ENCODE results near the gene ASPG. TPM values are rescaled to one million over a fixed set of nuclear protein-coding genes. Genes with fewer than 3 reads are reported as not detected.

Gene ASPG
- total and polyA plus RNA-seq, 2 donors (not counting 1 experiment from before 2014, with no cell fraction given) = not detected

DNA sequence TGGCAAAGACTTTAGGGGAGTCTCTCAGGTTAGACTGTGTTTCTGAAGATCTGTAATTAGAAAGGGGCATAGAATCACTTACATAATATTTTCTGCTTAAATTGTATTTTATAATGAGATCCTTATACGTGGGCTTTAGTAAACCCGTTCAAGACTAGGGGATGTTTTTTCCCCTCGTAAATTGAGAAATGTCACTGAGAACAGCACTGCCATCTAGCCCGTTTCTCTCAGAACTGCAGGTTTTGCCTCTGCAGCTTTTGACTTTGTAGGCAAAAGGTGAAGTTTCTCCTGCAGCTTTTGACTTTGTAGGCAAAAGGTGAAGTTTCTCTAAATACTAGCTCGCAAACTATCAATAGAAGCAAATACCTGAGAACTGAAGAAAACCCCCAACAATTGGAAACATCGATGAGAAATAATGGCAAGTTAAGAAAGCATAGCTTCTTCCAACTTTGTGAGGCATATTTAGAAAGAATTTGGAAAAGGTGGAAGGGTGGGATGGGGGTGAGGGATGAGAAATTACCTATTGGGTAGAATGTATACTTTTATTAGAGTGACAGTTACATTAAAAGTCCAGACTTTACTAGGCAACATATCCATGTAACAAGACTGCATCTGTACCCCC, 9.9 kb upstream of the ASPG start:
- TF ChIP-seq EZH2 (IDR thresholded peaks at IDR 0.05; ENCODE audit: low read length, missing control alignments) = no peak
- TF ChIP-seq, protein P1, sequence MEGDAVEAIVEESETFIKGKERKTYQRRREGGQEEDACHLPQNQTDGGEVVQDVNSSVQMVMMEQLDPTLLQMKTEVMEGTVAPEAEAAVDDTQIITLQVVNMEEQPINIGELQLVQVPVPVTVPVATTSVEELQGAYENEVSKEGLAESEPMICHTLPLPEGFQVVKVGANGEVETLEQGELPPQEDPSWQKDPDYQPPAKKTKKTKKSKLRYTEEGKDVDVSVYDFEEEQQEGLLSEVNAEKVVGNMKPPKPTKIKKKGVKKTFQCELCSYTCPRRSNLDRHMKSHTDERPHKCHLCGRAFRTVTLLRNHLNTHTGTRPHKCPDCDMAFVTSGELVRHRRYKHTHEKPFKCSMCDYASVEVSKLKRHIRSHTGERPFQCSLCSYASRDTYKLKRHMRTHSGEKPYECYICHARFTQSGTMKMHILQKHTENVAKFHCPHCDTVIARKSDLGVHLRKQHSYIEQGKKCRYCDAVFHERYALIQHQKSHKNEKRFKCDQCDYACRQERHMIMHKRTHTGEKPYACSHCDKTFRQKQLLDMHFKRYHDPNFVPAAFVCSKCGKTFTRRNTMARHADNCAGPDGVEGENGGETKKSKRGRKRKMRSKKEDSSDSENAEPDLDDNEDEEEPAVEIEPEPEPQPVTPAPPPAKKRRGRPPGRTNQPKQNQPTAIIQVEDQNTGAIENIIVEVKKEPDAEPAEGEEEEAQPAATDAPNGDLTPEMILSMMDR (conservative IDR thresholded peaks at IDR 0.05 in 1 of 2, IDR thresholded peaks at IDR 0.05 in 1 of 2; ENCODE audit: low read depth in 1 of 2, low read length in 2 of 2) = peak; percentile 17 to 58
- H3K36me3 ChIP-seq (ENCODE audit: control insufficient read depth, insufficient read depth, low read length) = no peaks in the 10 kb centered on the region
- H3K4me3 ChIP-seq (replicated peaks in 1 of 4; ENCODE audit: control extremely low read depth in 1 of 4, insufficient read depth in 1 of 4, low read depth in 3 of 4, low read length in 4 of 4) = no peak overlapping the region
- H3K4me2 ChIP-seq (ENCODE audit: extremely low read depth, insufficient read depth, low read length) = no peak overlapping the region
- H3K9me3 ChIP-seq (ENCODE audit: control insufficient read depth, insufficient read depth, low read depth, low read length) = no peaks in the 10 kb centered on the region
- H4K20me1 ChIP-seq (ENCODE audit: control insufficient read depth, extremely low read depth, insufficient read depth, low read length) = no peaks in the 10 kb centered on the region
- no peaks in the 10 kb centered on the region for H3K79me2 ChIP-seq (ENCODE audit: control insufficient read depth, insufficient read depth, low read length)
- H3K27ac ChIP-seq (ENCODE audit: insufficient read depth, low read length) = no peak overlapping the region
- H3K9ac ChIP-seq (ENCODE audit: insufficient read depth, low read length) = no peak overlapping the region
- H2AFZ ChIP-seq (ENCODE audit: low read length) = no peak overlapping the region
- H3K27me3 ChIP-seq (ENCODE audit: control insufficient read depth, insufficient read depth, low read length) = no peaks in the 10 kb centered on the region
- DNase-seq (ENCODE audit: low read depth in 2 of 2) = peak in 1 of 2 donors; percentile 22
- no peaks in the 10 kb centered on the region for H3K4me1 ChIP-seq (ENCODE audit: control insufficient read depth, extremely low read depth, insufficient read depth, low read length)

DNA sequence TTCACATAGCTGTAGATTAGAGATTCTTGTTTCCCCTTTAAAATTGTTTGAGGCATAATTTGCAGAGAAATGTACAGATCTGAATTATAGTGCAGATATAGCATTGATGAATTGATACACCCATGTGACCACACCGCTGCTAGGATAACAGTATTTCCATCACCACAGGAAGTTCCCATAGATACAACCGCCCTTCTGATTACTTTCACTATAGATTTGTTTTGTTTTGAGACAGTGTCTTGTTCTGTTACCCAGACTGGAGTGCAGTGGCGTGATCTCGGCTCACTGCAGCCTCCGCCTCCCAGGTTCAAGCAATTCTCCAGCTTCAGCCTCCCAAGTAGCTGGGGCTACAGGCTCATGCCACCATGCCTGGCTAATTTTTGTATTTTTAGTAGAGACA, 8.8 kb upstream of the ASPG start:
- Histone ChIP-seq H3K4me2 (ENCODE audit: extremely low read depth, insufficient read depth, low read length) (no peak overlapping the region), H3K36me3 (ENCODE audit: control insufficient read depth, insufficient read depth, low read length) (no peaks in the 10 kb centered on the region), H3K9ac (ENCODE audit: insufficient read depth, low read length) (no peak overlapping the region), H3K9me3 (ENCODE audit: control insufficient read depth, insufficient read depth, low read depth, low read length) (no peaks in the 10 kb centered on the region), H3K27ac (ENCODE audit: insufficient read depth, low read length) (no peak overlapping the region), H3K4me1 (ENCODE audit: control insufficient read depth, extremely low read depth, insufficient read depth, low read length) (no peaks in the 10 kb centered on the region), H4K20me1 (ENCODE audit: control insufficient read depth, extremely low read depth, insufficient read depth, low read length) (no peaks in the 10 kb centered on the region), H3K4me3 (replicated peaks in 1 of 4; ENCODE audit: control extremely low read depth in 1 of 4, insufficient read depth in 1 of 4, low read depth in 3 of 4, low read length in 4 of 4) (no peak overlapping the region), H3K79me2 (ENCODE audit: control insufficient read depth, insufficient read depth, low read length) (no peaks in the 10 kb centered on the region), H2AFZ (ENCODE audit: low read length) (no peak overlapping the region), H3K27me3 (ENCODE audit: control insufficient read depth, insufficient read depth, low read length) (no peaks in the 10 kb centered on the region)
- no peak for DNase-seq (ENCODE audit: low read depth in 2 of 2)
- TF ChIP-seq, protein P1 (conservative IDR thresholded peaks at IDR 0.05 in 1 of 2, IDR thresholded peaks at IDR 0.05 in 1 of 2; ENCODE audit: low read depth in 1 of 2, low read length in 2 of 2) = no peak
- no peak for TF ChIP-seq EZH2 (IDR thresholded peaks at IDR 0.05; ENCODE audit: low read length, missing control alignments)

DNA sequence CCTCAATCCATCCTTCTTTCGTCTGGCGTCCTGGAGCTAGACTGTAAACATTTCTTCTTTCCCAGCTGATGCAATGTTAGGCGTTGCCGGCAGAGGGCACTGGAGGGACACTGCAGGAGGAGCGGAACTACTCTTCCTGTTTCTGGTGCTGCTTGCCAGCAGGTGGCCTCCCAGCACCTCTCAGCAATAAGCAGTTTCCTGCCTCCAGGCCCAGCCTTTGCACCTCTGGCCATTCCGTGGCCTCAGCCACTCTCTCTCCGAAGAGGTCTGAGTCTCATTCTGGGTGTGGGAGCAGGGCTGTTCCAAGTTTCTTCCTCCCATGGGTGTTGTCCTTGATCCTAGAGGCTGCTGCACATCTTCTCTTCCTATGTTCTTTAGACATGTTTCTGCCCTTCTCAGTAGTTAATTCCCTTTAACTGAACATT, 7.5 kb upstream of the ASPG start:
- Histone ChIP-seq H3K9me3 (ENCODE audit: control insufficient read depth, insufficient read depth, low read depth, low read length) (no peaks in the 10 kb centered on the region), H3K79me2 (ENCODE audit: control insufficient read depth, insufficient read depth, low read length) (no peaks in the 10 kb centered on the region), H3K36me3 (ENCODE audit: control insufficient read depth, insufficient read depth, low read length) (no peaks in the 10 kb centered on the region), H2AFZ (ENCODE audit: low read length) (no peak overlapping the region), H3K27me3 (ENCODE audit: control insufficient read depth, insufficient read depth, low read length) (no peaks in the 10 kb centered on the region), H3K9ac (ENCODE audit: insufficient read depth, low read length) (no peak overlapping the region), H3K4me2 (ENCODE audit: extremely low read depth, insufficient read depth, low read length) (no peak overlapping the region), H3K4me1 (ENCODE audit: control insufficient read depth, extremely low read depth, insufficient read depth, low read length) (no peaks in the 10 kb centered on the region), H3K4me3 (replicated peaks in 1 of 4; ENCODE audit: control extremely low read depth in 1 of 4, insufficient read depth in 1 of 4, low read depth in 3 of 4, low read length in 4 of 4) (no peak overlapping the region), H4K20me1 (ENCODE audit: control insufficient read depth, extremely low read depth, insufficient read depth, low read length) (no peaks in the 10 kb centered on the region), H3K27ac (ENCODE audit: insufficient read depth, low read length) (no peak overlapping the region)
- peak; percentile 77 to 82 for DNase-seq (ENCODE audit: low read depth in 2 of 2)
- no peak for TF ChIP-seq EZH2 (IDR thresholded peaks at IDR 0.05; ENCODE audit: low read length, missing control alignments)
- TF ChIP-seq, protein P1 (conservative IDR thresholded peaks at IDR 0.05 in 1 of 2, IDR thresholded peaks at IDR 0.05 in 1 of 2; ENCODE audit: low read depth in 1 of 2, low read length in 2 of 2) = peak; percentile 100
